ENCODE results near the gene TTC21A.

Gene TTC21A

DNA sequence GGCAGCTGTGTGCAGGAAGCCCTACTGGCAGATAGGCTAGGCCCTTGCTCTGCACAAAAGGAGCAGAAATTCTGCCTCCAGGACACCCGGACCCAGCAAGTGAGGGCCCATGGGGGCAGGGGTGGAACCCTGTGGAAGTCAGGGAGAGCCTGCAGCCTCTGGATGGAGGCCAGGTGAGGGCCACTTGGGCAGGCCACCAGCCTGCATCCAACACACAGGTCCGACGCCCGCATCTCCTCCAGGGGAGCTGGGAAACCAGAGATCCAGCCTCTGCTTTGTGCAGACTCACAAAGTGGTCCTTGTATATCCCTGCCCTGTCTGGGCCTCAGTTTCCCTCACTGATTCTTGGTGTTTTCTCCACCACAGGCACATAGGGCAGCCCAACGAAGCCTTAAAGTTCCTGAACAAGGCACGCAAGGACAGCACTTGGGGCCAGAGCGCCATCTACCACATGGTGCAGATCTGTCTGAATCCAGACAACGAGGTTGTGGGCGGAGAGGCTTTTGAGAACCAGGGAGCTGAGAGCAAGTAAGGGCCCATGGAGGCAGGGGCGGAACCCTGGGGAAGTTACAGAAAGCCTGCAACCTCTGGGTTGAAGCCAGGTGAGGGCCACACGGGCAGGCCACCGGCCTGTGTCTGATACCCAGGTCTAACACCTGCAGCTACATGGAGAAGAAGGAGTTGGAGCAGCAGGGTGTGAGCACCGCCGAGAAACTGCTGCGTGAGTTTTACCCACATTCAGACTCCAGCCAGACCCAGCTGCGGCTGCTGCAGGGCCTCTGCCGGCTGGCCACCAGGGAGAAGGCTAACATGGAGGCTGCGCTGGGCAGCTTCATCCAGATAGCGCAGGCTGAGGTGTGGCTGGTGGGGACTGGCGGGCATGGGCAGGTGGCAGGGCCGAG is 29.3 kb downstream of the TTC21A start:
- H3K4me3 ChIP-seq, result no peak overlapping the region
- peaks cover 17 to 41% (median 28%) of the 10 kb centered on the region in 11 experiments; a peak in 21 of 22 replicates for H3K36me3 ChIP-seq
- no peaks in the 10 kb centered on the region for H3K27me3 ChIP-seq
- H4K20me1 ChIP-seq, result peaks cover 10 to 54% (median 19%) of the 10 kb centered on the region in 11 experiments; a peak in 20 of 22 replicates
- no peak for TF ChIP-seq Cebpa-rat (IDR thresholded peaks at IDR 0.05)
- no peak overlapping the region for H3K4me2 ChIP-seq
- no peak overlapping the region for H3K9ac ChIP-seq
- H3K27ac ChIP-seq, result no peak overlapping the region
- H3K9me3 ChIP-seq (replicated peaks in 1 of 11), result no peaks in the 10 kb centered on the region
- peaks cover 18 to 43% (median 34%) of the 10 kb centered on the region in 10 experiments for H3K4me1 ChIP-seq

DNA sequence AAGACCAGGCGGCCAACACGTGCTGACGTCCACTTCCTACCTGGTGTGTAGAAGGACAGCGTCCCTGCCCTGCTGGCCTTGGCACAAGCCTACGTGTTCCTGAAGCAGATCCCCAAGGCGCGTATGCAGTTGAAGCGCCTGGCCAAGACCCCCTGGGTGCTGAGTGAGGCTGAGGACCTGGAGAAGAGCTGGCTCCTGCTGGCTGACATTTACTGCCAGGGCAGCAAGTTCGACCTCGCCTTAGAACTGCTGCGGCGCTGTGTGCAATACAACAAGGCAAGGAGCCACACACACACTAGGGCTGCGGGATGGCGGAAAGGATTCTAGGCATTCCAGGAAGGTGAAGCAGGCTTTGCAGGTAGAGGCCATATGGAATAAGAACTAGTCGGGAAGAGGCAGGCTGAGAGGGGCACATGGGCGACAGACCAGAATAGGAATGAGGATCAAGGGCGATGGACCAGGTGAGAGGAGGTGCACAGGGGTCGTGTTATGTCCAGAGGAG is 30.0 kb downstream of the TTC21A start:
- H3K9ac ChIP-seq, result no peak overlapping the region
- TF ChIP-seq Cebpa-rat (IDR thresholded peaks at IDR 0.05), result no peak

DNA sequence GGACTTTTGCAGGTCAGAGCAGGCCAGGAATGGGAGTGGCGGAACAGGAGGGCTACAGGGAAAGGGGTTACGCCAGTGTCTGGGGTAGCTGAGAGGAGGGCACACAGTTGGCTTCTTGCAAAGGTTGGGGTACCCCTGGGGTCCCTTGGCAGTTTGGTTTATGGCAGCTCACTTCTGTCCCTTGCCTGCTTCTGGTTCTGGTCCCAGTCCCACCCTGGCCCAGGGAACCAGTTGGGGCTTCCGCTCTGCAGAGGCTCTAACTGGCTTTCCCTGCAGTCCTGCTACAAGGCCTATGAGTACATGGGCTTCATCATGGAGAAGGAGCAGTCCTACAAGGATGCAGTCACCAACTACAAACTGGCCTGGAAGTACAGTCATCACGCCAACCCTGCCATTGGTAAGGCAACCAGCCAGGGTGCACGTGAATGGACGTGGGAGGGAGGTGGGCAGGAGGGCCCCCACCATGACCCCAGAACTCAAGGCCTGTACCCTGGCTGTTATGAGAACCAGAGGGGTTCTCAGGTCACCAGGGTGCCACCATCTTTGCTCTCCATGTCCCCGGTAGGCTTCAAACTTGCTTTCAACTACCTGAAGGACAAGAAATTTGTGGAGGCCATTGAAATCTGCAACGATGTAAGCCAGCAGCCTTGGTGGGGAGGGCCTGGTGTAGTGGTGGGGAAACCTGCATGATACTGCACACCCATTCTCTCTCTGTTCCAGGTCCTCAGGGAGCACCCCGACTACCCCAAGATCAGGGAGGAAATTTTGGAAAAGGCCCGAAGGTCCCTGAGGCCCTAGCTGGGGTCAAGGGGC is 30.7 kb downstream of the TTC21A start:
- H3K27me3 ChIP-seq, result no peaks in the 10 kb centered on the region
- no peak overlapping the region for H3K4me3 ChIP-seq
- H3K27ac ChIP-seq, result no peak overlapping the region
- peaks cover 28 to 50% (median 43%) of the 10 kb centered on the region in 10 experiments for H3K4me1 ChIP-seq
- no peaks in the 10 kb centered on the region for H3K9me3 ChIP-seq (replicated peaks in 1 of 11)
- no peak for TF ChIP-seq Cebpa-rat (IDR thresholded peaks at IDR 0.05)
- peaks cover 24 to 68% (median 33%) of the 10 kb centered on the region in 11 experiments for H4K20me1 ChIP-seq
- no peak overlapping the region for H3K9ac ChIP-seq
- H3K36me3 ChIP-seq, result peaks cover 31 to 55% (median 42%) of the 10 kb centered on the region in 11 experiments
- peak overlapping the region in 6 of 11 experiments; percentile 36 to 82 (median 64); a peak in 7 of 22 replicates for H3K4me2 ChIP-seq

More for the DNA sequence above, 30.0 kb downstream of the TTC21A start:
- no peak overlapping the region for H3K4me3 ChIP-seq
- H4K20me1 ChIP-seq, result peaks cover 17 to 61% (median 26%) of the 10 kb centered on the region in 11 experiments; a peak in 21 of 22 replicates
- H3K4me1 ChIP-seq, result peaks cover 22 to 44% (median 37%) of the 10 kb centered on the region in 10 experiments
- H3K4me2 ChIP-seq, result no peak overlapping the region
- H3K9me3 ChIP-seq (replicated peaks in 1 of 11), result no peaks in the 10 kb centered on the region
- H3K36me3 ChIP-seq, result peaks cover 24 to 48% (median 35%) of the 10 kb centered on the region in 11 experiments
- H3K27me3 ChIP-seq, result no peaks in the 10 kb centered on the region
- no peak overlapping the region for H3K27ac ChIP-seq

DNA sequence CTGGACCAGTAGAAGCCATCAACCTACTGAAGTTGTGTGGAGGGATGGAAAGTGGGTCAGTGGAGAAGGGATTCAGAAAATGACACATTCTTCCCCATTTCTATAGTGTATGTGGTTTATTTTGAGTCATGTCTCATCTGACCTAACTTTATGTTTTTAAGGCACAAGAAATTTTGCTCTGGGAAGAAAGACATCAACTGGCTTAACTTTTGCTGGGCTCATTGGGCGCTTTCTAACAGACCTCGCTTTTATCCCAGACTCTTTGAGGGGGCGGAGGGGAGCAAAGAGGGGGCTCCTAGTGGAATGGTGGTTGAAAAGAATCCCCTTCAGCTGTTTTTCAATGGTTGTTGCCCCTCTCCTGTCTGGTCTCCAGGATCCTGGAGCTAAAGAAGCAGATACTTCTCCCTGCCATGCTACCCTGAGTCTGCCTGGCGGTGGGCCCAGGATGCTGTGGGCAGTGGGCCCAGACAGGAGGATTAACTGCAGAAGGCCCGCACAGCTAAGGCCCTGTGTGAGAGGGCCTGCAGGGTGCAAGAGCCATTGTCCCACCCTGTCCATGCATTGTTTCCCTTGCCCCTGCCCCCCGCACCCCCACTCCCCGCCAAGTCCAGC is 31.4 kb downstream of the TTC21A start:
- TF ChIP-seq Cebpa-rat (IDR thresholded peaks at IDR 0.05), result no peak
- H3K9me3 ChIP-seq (replicated peaks in 1 of 11), result no peaks in the 10 kb centered on the region
- peak overlapping the region in 3 of 11 experiments; percentile 48 to 53 (median 50); a peak in 5 of 22 replicates for H3K27ac ChIP-seq
- no peaks in the 10 kb centered on the region for H3K27me3 ChIP-seq
- peaks cover 31 to 75% (median 40%) of the 10 kb centered on the region in 11 experiments for H4K20me1 ChIP-seq
- peak overlapping the region in 1 of 11 experiments; percentile 45; a peak in 1 of 22 replicates for H3K9ac ChIP-seq
- no peak overlapping the region for H3K4me3 ChIP-seq
- H3K4me1 ChIP-seq, result peaks cover 35 to 57% (median 51%) of the 10 kb centered on the region in 10 experiments
- peaks cover 38 to 62% (median 50%) of the 10 kb centered on the region in 11 experiments for H3K36me3 ChIP-seq
- H3K4me2 ChIP-seq, result peak overlapping the region in 6 of 11 experiments; percentile 36 to 82 (median 64); a peak in 11 of 22 replicates

DNA sequence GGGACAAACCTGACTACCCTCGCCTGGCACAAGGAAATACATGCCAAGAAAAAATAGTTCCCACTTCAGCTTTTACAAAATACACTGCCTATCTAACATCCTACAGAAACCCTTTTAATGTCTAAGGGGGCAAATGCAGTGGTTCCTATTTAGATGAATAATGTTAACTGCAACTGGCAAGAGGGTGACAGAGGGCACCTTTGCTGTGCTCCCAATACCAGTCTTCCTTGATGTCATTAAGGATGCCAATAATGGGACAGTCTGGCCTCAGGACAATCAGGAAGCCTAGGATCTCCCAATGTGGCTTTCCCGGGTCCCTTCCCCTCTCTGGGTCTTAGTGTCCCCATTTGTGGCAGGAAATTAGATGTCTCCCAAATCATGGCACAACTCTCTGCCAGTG is 32.0 kb downstream of the TTC21A start:
- Histone ChIP-seq H3K4me3 (no peak overlapping the region), H3K9me3 (replicated peaks in 1 of 11) (no peaks in the 10 kb centered on the region), H3K36me3 (peaks cover 44 to 68% (median 55%) of the 10 kb centered on the region in 11 experiments), H3K27ac (no peak overlapping the region), H3K27me3 (no peaks in the 10 kb centered on the region), H3K4me2 (peak overlapping the region in 3 of 11 experiments; percentile 75 to 82 (median 77); a peak in 5 of 22 replicates), H3K4me1 (peaks cover 40 to 62% (median 56%) of the 10 kb centered on the region in 10 experiments), H3K9ac (no peak overlapping the region), H4K20me1 (peaks cover 36 to 80% (median 45%) of the 10 kb centered on the region in 11 experiments)
- no peak for TF ChIP-seq Cebpa-rat (IDR thresholded peaks at IDR 0.05)

DNA sequence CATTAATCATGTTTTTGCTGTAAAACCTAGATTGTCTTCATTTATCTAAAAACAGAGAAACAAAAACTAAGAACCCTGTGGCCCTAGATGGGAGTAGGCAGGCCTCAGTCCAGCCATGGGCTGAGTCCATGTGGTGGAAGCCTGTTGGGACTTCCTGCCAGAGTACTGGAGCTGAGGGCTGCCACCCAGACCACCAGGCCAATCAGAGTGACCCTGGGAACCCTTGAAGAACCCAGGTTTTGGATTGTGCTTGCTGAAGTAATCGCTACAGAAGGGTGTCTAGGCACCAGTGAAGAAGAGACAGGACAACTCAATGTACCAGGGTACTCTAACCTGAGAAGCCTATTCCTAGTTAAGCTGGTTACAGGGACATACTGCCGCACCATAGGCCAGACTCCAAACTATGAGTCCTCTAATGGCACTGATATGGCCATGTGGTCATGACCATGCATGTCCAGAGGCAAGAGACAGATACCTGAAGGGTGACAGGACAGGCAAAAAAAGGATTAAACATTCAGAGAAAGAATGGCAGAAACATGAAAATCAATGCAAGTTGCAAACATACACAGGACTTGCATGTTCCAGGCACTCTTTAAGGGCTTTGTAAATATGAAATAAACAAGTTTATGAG is 33.0 kb downstream of the TTC21A start:
- Histone ChIP-seq H3K36me3 (peaks cover 54 to 78% (median 65%) of the 10 kb centered on the region in 11 experiments), H3K9ac (no peak overlapping the region), H3K27me3 (no peaks in the 10 kb centered on the region), H3K4me3 (no peak overlapping the region), H3K4me2 (peak overlapping the region; percentile 60 to 99 (median 78)), H4K20me1 (peaks cover 41 to 90% (median 54%) of the 10 kb centered on the region in 11 experiments), H3K9me3 (replicated peaks in 1 of 11) (no peaks in the 10 kb centered on the region), H3K27ac (peak overlapping the region in 2 of 11 experiments; percentile 4 to 47; a peak in 1 of 22 replicates), H3K4me1 (peaks cover 50 to 72% (median 66%) of the 10 kb centered on the region in 10 experiments)
- TF ChIP-seq Cebpa-rat (IDR thresholded peaks at IDR 0.05), result no peak

DNA sequence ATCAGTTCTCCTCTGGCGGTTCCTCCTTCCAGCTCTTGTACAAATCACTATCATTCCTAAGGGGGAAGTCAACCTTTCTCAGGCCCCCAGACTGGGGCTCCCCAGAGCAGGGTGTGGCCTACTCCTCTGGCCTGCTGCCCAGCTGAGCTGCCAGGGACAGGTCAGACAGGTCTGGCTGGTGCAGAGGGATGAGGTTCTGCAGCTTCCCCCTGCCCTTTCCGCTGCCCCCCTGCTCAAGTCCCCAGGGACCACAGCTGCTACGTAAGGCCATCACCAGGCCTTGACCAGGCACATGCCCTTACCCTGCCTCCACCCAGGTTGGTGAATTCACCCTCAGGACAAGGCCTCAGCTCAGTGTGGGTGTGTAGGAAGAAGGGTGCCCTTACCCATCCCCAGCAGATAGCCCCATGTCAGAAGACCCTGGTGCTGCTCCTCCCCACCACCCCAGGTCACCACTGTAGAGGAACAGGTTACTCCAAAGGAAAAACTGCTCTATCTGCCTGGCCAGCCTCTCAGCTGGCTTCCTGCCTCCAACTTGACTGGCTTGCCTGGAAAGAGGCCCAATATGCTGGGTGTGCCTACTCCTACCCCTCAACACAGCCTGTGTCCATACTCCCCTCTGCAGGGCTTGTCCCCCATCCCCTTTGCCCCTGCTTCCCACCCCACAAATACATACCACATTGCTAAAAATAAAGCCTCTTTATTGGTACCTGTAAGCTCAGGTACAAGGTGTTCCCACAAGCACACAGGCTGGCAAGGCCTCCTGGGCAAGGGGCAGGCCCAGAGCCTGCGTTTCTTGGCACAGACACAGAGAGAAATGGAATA is 33.9 kb downstream of the TTC21A start:
- Histone ChIP-seq H3K4me2 (peak overlapping the region; percentile 60 to 99 (median 78)), H3K36me3 (peaks cover 60 to 87% (median 71%) of the 10 kb centered on the region in 11 experiments)
- TF ChIP-seq Cebpa-rat (IDR thresholded peaks at IDR 0.05), result no peak

More for the DNA sequence above, 33.9 kb downstream of the TTC21A start:
- Histone ChIP-seq H4K20me1 (peaks cover 44 to 97% (median 58%) of the 10 kb centered on the region in 11 experiments), H3K9me3 (replicated peaks in 1 of 11) (no peaks in the 10 kb centered on the region), H3K4me1 (peaks cover 59 to 81% (median 75%) of the 10 kb centered on the region in 10 experiments), H3K27ac (peak overlapping the region in 7 of 11 experiments; percentile 8 to 49 (median 31); a peak in 8 of 22 replicates), H3K9ac (peak overlapping the region in 9 of 11 experiments; percentile 8 to 48 (median 20); a peak in 8 of 22 replicates), H3K27me3 (no peaks in the 10 kb centered on the region), H3K4me3 (no peak overlapping the region; a peak in 1 of 20 replicates)
